ENCODE results near the gene ASPRV1.

The ASPRV1 gene

DNA sequence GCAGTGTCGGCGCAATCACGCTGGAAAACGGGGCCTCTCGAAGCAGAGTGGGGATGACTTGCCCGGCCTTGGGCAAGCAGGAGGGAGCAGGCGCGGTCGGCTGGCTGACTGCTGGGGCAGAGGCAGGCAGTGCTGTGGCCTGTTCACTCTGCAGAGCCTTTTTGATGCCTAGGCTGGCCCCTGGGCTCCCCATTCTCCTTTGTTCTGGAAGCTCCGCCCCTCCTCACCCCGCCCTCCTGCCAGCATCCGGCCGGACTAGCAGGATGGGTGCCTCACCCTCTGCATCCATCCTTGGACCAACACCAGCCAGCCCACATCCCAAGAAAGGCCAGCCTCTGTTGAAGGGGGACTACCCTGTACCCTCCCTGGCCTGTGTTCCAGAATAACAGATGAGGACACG, at the start of gene ASPRV1:
Gene ASPRV1, minus strand, starts transcription at position 136 of the 400 bp plus-strand sequence. CDS start 195 bp downstream, outside the sequence.
- DNase-seq: no peak
- TF ChIP-seq, protein P1, sequence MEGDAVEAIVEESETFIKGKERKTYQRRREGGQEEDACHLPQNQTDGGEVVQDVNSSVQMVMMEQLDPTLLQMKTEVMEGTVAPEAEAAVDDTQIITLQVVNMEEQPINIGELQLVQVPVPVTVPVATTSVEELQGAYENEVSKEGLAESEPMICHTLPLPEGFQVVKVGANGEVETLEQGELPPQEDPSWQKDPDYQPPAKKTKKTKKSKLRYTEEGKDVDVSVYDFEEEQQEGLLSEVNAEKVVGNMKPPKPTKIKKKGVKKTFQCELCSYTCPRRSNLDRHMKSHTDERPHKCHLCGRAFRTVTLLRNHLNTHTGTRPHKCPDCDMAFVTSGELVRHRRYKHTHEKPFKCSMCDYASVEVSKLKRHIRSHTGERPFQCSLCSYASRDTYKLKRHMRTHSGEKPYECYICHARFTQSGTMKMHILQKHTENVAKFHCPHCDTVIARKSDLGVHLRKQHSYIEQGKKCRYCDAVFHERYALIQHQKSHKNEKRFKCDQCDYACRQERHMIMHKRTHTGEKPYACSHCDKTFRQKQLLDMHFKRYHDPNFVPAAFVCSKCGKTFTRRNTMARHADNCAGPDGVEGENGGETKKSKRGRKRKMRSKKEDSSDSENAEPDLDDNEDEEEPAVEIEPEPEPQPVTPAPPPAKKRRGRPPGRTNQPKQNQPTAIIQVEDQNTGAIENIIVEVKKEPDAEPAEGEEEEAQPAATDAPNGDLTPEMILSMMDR (IDR thresholded peaks at IDR 0.05; ENCODE audit: low read depth, low read length): no peak
- no peaks in the 10 kb centered on the region for H3K9me3 ChIP-seq (ENCODE audit: severe bottlenecking)
- H3K27ac ChIP-seq: no peak within 1 kb of the TSS
- H3K36me3 ChIP-seq: no peaks in the 10 kb centered on the region
- H3K27me3 ChIP-seq (ENCODE audit: insufficient read depth, low read depth, severe bottlenecking): no peaks in the 10 kb centered on the region
- no peak within 1 kb of the TSS for H3K4me3 ChIP-seq (ENCODE audit: low read depth, low read length)

DNA sequence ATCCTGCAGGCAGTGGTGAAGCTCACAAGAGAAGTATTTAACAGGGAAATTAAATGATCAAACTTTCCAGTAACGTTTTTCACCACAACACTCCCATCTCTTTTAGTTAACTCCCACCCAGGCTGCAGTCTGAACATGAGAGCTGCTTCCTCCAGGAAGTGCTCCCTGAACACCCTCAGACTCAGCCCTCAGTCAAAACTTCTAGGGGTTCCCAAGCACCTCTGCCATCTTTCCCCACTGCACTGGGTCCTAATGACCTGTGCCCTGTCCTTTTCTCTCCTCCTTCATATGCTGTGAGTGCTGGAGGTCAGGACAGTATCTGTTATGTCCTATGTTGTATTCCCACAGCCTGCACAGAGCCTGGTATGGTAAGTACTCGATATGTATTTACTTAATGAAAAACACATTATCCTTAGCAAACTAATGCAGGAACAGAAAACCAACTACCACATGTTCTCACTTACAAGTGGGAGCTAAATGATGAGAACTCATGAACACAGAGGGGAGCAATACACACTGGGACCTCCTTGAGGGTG, 49.2 kb upstream of the ASPRV1 start:
- Histone ChIP-seq H3K36me3 (peaks cover 8% of the 10 kb centered on the region), H3K27me3 (ENCODE audit: insufficient read depth, low read depth, severe bottlenecking) (no peaks in the 10 kb centered on the region), H3K4me3 (ENCODE audit: low read depth, low read length) (no peak overlapping the region), H3K9me3 (ENCODE audit: severe bottlenecking) (no peaks in the 10 kb centered on the region), H3K27ac (no peak overlapping the region)
- TF ChIP-seq, protein P1 (IDR thresholded peaks at IDR 0.05; ENCODE audit: low read depth, low read length): no peak
- no peak for DNase-seq

DNA sequence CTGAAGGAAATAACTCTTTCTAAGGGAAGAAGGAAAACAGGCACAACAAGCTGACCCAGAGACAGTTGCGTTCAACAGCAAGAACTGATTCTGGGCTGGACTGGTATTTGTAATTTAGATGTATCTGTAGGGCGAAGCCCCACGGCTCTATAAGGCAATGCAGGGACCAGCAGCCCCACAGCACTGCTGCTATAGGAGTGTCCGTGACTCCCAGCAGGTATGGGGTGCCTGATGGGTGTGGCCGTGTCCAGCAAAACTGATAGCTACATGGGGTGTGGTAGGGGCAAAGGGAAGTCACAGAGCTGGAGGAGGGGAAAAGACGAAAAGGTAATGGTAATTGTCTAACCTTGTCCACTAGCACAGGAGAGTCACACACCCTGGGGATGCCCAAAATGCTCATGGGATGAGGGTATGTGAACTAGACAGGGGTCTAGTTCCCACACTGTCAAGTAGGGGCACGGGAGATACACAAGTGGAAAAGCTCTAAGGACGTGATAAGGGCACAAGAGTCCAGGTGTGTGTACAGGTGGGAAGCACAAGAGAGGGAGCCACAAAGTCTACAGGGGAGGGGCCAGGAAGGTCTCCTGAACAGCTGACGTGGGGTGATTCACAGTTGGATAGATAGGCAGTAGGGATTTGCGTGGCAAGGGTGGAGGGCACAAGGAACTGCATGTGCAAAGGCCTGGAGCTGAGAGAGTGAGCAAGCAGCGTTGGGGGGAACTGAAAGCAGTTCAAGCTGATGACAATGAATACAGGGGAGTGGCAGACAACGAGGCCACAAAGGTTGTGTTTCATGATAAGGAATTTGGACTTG, 48.5 kb upstream of the ASPRV1 start:
- Histone ChIP-seq H3K27ac (no peak overlapping the region), H3K9me3 (ENCODE audit: severe bottlenecking) (no peaks in the 10 kb centered on the region), H3K36me3 (peaks cover 1% of the 10 kb centered on the region), H3K27me3 (ENCODE audit: insufficient read depth, low read depth, severe bottlenecking) (no peaks in the 10 kb centered on the region), H3K4me3 (ENCODE audit: low read depth, low read length) (no peak overlapping the region)
- TF ChIP-seq, protein P1 (IDR thresholded peaks at IDR 0.05; ENCODE audit: low read depth, low read length): no peak
- DNase-seq: no peak

DNA sequence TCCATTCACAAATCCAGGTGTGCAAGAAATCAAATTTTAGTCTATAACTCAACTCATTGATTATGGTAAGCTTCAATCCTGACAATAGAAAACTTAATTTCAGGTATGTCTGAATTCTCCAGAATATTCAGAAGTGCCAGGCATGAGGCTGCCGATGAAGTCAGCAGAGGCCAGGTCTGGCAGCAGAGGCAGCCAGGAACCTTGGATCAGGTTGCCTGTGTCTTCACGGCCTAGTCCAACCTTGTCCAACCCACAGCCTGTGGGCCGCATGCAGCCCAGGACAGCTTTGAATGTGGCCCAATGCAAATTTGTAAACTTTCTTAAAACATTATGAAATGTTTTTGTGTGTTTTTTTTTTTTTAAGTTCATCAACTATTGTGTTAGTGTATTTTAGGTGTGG, 46.9 kb upstream of the ASPRV1 start:
- Histone ChIP-seq H3K4me3 (ENCODE audit: low read depth, low read length) (no peak overlapping the region), H3K9me3 (ENCODE audit: severe bottlenecking) (no peaks in the 10 kb centered on the region), H3K27ac (no peak overlapping the region), H3K27me3 (ENCODE audit: insufficient read depth, low read depth, severe bottlenecking) (no peaks in the 10 kb centered on the region), H3K36me3 (no peaks in the 10 kb centered on the region; the same call in none of the 2 replicates)
- TF ChIP-seq, protein P1 (IDR thresholded peaks at IDR 0.05; ENCODE audit: low read depth, low read length): no peak
- DNase-seq: no peak

DNA sequence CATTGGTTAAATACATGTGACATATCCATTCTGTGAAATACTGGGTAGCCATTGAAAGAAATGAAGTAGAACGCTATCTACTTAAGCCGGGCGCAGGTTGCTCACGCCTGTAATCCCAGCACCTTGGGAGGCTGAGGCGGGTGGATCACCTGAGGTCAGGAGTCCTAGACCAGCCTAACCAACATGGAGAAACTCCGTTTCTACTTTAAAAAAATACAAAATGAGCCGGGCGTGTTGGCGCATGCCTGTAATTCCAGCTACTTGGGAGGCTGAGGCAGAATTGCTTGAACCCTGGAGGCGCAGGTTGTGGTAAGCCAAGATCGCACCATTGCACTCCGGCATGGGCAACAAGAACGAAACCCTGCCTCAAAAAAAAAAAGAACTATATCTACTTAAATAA, 45.7 kb upstream of the ASPRV1 start:
- TF ChIP-seq, protein P1 (IDR thresholded peaks at IDR 0.05; ENCODE audit: low read depth, low read length): no peak
- H3K36me3 ChIP-seq: no peaks in the 10 kb centered on the region; the same call in none of the 2 replicates

More for the DNA sequence above, 45.7 kb upstream of the ASPRV1 start:
- H3K27ac ChIP-seq: no peak overlapping the region
- H3K27me3 ChIP-seq (ENCODE audit: insufficient read depth, low read depth, severe bottlenecking): no peaks in the 10 kb centered on the region
- no peaks in the 10 kb centered on the region for H3K9me3 ChIP-seq (ENCODE audit: severe bottlenecking)
- DNase-seq: no peak
- H3K4me3 ChIP-seq (ENCODE audit: low read depth, low read length): no peak overlapping the region

Measured in WERI-Rb-1 (cell line).